Fibroblast of lung (primary cell): ENCODE results near the gene FAM174B. TPM values are rescaled to one million over a fixed set of nuclear protein-coding genes. Genes with fewer than 3 reads are reported as not detected.

Source experiments
- DNase-seq, 2 donors: peaks; one replicate each; pipeline versions ENCODE4 v3.0.0 to v3.0.0-alpha.2; 2010; ENCODE audit warnings: low read depth in 2 of 2
- H2AFZ ChIP-seq: 2 replicates; pipeline ENCODE4 v1.5.1; 2012; ENCODE audit warnings: low read length, control low read depth, inconsistent platforms
- H3K27ac ChIP-seq: 2 replicates; pipeline ENCODE4 v1.5.1; 2011; ENCODE audit warnings: low read length, control low read depth; ENCODE audit not compliant: insufficient read depth
- H3K27me3 ChIP-seq: 2 replicates; pipeline ENCODE4 v1.5.1; 2011; ENCODE audit warnings: mild to moderate bottlenecking, low read length; ENCODE audit not compliant: control insufficient read depth, insufficient read depth
- H3K36me3 ChIP-seq: 2 replicates; pipeline ENCODE4 v1.5.1; 2011; ENCODE audit warnings: low read length; ENCODE audit not compliant: control insufficient read depth, insufficient read depth
- H3K4me1 ChIP-seq: 2 replicates; pipeline ENCODE4 v1.5.1; 2011; ENCODE audit warnings: low read length; ENCODE audit not compliant: control insufficient read depth, insufficient read depth; ENCODE audit errors: extremely low read depth
- H3K4me2 ChIP-seq: 2 replicates; pipeline ENCODE4 v1.5.1; 2011; ENCODE audit warnings: low read length, control low read depth; ENCODE audit not compliant: insufficient read depth; ENCODE audit errors: extremely low read depth
- H3K4me3 ChIP-seq, 4 experiments: fragments of 200-600 bp in 1 of 4; sonication (generic) in 1 of 4; replicated peaks in 1 of 4; 2 replicates each; pipeline ENCODE4 v1.5.1; 2011 to 2016; ENCODE audit warnings: low read length in 4 of 4, low read depth in 3 of 4, mild to moderate bottlenecking in 3 of 4, control low read depth in 2 of 4, inconsistent platforms in 1 of 4, mixed read lengths in 1 of 4; ENCODE audit not compliant: insufficient read depth in 1 of 4; ENCODE audit errors: control extremely low read depth in 1 of 4
- H3K79me2 ChIP-seq: 2 replicates; pipeline ENCODE4 v1.5.1; 2012; ENCODE audit warnings: mild to moderate bottlenecking, low read length, inconsistent platforms; ENCODE audit not compliant: control insufficient read depth, insufficient read depth
- H3K9ac ChIP-seq: 2 replicates; pipeline ENCODE4 v1.5.1; 2011; ENCODE audit warnings: mild to moderate bottlenecking, low read length, control low read depth; ENCODE audit not compliant: insufficient read depth
- H3K9me3 ChIP-seq: 2 replicates; pipeline ENCODE4 v1.5.1; 2012; ENCODE audit warnings: low read depth, low read length; ENCODE audit not compliant: control insufficient read depth, insufficient read depth
- H4K20me1 ChIP-seq: 2 replicates; pipeline ENCODE4 v1.5.1; 2011; ENCODE audit warnings: low read length; ENCODE audit not compliant: control insufficient read depth, insufficient read depth; ENCODE audit errors: extremely low read depth
- EZH2 ChIP-seq: IDR thresholded peaks from 2 replicates; pipeline ENCODE4 v1.5.1; 2012; ENCODE audit warnings: low read length, control low read depth, mild to moderate bottlenecking; ENCODE audit errors: missing control alignments
- polyA plus RNA-seq, 2 donors: library from polyadenylated mRNA; depleted of rRNA in 1 of 2; stranded (reverse) in 1 of 2; unstranded in 1 of 2; fragments of >200 nt; gene quantifications; 2 replicates each; pipeline ENCODE4 v1.2.1, GENCODE V29; 2011 to 2012; ENCODE audit warnings: missing spikeins in 1 of 2
- total RNA-seq: library from RNA; depleted of rRNA; stranded (reverse); fragments of >200 nt; gene quantifications from 2 replicates; pipeline ENCODE4 v1.2.1, GENCODE V29; 2014
- TF ChIP-seq, protein P1 (sequence below), 2 donors: IDR thresholded peaks in 1 of 2; conservative IDR thresholded peaks in 1 of 2; 1 replicate in 1 of 2; 2 replicates in 1 of 2; pipeline ENCODE4 v1.5.1; 2011 to 2012; ENCODE audit warnings: low read length in 2 of 2, control low read depth in 1 of 2, inconsistent platforms in 1 of 2, low read depth in 1 of 2, mild to moderate bottlenecking in 1 of 2

The FAM174B gene
- total and polyA plus RNA-seq, 2 donors (not counting 1 experiment from before 2014, with no cell fraction given), result 0.87 to 2.8 TPM

DNA sequence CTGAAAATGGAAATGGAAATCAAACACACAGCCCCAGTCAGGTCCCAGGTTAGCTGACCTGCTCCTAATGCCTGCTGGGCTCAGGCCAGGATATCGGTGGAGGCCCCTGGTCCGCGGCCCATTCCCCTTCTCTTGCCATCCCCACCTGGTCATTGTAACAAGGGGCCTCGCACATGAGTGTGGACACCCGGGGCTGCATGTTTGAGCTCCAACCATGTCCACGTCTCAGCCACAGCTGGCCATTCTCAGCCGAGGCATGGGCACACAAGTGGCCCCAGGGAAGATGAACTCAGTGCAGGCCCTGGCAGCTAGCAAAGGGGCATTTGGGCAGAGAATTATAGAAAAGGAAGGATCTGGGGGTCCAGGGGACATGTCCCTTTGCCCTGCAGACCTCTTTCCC is 41.7 kb downstream of the FAM174B start:
- Histone ChIP-seq H3K27ac (no peak overlapping the region), H3K9me3 (no peaks in the 10 kb centered on the region), H3K27me3 (no peaks in the 10 kb centered on the region), H2AFZ (no peak overlapping the region), H3K9ac (no peak overlapping the region), H4K20me1 (no peaks in the 10 kb centered on the region), H3K36me3 (no peaks in the 10 kb centered on the region), H3K79me2 (no peaks in the 10 kb centered on the region), H3K4me1 (no peaks in the 10 kb centered on the region), H3K4me2 (no peak overlapping the region), H3K4me3 (no peak overlapping the region)
- no peak for DNase-seq
- TF ChIP-seq, protein P1, sequence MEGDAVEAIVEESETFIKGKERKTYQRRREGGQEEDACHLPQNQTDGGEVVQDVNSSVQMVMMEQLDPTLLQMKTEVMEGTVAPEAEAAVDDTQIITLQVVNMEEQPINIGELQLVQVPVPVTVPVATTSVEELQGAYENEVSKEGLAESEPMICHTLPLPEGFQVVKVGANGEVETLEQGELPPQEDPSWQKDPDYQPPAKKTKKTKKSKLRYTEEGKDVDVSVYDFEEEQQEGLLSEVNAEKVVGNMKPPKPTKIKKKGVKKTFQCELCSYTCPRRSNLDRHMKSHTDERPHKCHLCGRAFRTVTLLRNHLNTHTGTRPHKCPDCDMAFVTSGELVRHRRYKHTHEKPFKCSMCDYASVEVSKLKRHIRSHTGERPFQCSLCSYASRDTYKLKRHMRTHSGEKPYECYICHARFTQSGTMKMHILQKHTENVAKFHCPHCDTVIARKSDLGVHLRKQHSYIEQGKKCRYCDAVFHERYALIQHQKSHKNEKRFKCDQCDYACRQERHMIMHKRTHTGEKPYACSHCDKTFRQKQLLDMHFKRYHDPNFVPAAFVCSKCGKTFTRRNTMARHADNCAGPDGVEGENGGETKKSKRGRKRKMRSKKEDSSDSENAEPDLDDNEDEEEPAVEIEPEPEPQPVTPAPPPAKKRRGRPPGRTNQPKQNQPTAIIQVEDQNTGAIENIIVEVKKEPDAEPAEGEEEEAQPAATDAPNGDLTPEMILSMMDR (conservative IDR thresholded peaks at IDR 0.05 in 1 of 2, IDR thresholded peaks at IDR 0.05 in 1 of 2; ENCODE audit: low read depth in 1 of 2, low read length in 2 of 2), result no peak
- no peak for TF ChIP-seq EZH2

DNA sequence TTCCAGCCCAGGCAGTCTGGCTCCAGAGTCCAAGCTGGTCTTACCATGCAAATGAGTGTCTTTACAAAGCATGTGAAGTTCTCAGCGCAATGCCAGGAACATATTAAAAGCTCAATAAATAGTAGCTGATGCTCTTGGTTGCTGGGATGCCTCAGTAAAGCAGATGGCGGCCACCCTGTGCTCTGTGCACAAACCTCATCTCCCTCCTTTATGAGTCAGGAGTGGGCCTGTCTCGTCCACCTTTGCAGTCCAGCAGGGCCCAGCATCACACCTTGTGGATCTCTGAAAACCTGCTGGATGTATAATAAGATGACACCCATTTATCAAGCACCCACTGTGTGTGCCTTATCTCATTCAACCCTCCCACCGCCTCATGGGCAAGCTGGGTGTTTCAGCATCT is 42.7 kb downstream of the FAM174B start:
- Histone ChIP-seq H4K20me1 (no peaks in the 10 kb centered on the region), H3K4me1 (no peaks in the 10 kb centered on the region), H3K79me2 (no peaks in the 10 kb centered on the region), H3K4me3 (no peak overlapping the region), H2AFZ (no peak overlapping the region), H3K9me3 (no peaks in the 10 kb centered on the region), H3K36me3 (no peaks in the 10 kb centered on the region), H3K4me2 (no peak overlapping the region), H3K27me3 (no peaks in the 10 kb centered on the region), H3K9ac (no peak overlapping the region), H3K27ac (no peak overlapping the region)
- no peak for DNase-seq
- TF ChIP-seq, protein P1 (conservative IDR thresholded peaks at IDR 0.05 in 1 of 2, IDR thresholded peaks at IDR 0.05 in 1 of 2; ENCODE audit: low read depth in 1 of 2, low read length in 2 of 2), result no peak
- TF ChIP-seq EZH2, result no peak

DNA sequence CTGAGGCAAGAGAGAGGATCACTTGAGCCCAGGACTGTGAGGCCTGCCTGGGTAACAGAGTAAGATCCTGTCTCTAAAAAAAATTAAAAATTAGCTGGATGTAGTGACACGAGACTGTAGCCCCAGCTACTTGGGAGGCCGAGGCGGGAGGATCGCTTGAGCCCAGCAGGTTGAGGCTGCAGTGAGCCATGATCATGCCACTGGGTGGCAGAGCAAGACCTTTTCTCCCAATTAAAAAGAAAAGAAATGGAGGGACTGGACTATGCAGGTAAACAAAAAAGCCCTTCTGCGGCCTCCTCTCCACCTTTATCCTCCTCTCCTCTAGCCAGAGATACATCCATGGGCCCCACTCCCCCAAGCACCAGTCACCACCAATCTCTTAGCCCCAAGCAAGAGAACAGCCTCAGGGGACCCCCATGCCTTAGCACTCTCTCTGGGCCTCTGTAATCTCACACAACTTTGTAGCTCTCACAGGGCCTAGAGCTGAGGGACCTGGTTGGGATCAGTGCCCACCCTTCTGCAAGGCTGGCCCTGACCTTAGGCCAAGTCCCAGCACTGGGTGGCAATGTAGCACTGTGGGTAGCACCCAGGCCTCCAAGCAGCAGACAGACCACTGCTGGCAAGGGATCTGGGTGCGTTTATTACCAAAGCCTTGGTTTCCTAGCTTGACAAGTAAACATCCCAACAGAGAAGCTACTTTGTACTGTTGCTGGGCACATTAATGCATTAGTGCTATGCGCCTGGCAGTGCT is 43.4 kb downstream of the FAM174B start:
- no peak overlapping the region for H3K9ac ChIP-seq
- H3K27ac ChIP-seq, result no peak overlapping the region
- no peak overlapping the region for H2AFZ ChIP-seq
- DNase-seq, result peak in 1 of 2 donors; percentile 19
- no peaks in the 10 kb centered on the region for H3K9me3 ChIP-seq
- H3K79me2 ChIP-seq, result no peaks in the 10 kb centered on the region
- no peaks in the 10 kb centered on the region for H4K20me1 ChIP-seq
- H3K4me2 ChIP-seq, result no peak overlapping the region
- no peaks in the 10 kb centered on the region for H3K4me1 ChIP-seq
- H3K36me3 ChIP-seq, result no peaks in the 10 kb centered on the region
- TF ChIP-seq, protein P1 (conservative IDR thresholded peaks at IDR 0.05 in 1 of 2, IDR thresholded peaks at IDR 0.05 in 1 of 2; ENCODE audit: low read depth in 1 of 2, low read length in 2 of 2), result no peak
- no peak for TF ChIP-seq EZH2
- H3K4me3 ChIP-seq, result no peak overlapping the region
- no peaks in the 10 kb centered on the region for H3K27me3 ChIP-seq
